Testis (tissue), 2 donors: ENCODE results near the gene SLC22A16.

Experiments used
- POLR2A ChIP-seq: fragments of 450-650 bp; IDR thresholded peaks from one replicate; pipeline ENCODE4 v1.6.1; 2017; ENCODE audit warnings: antibody characterized with exemption, mild to moderate bottlenecking, moderate library complexity
- TF ChIP-seq, protein P1 (sequence below), 3 experiments: fragments of 450-650 bp in 2 of 3; fragments of 200-600 bp in 1 of 3; sonication (generic) in 1 of 3; IDR thresholded peaks; one replicate each; pipeline ENCODE4 v1.5.1; 2016 to 2019; ENCODE audit warnings: antibody characterized with exemption in 3 of 3, mild to moderate bottlenecking in 2 of 3, moderate library complexity in 1 of 3

DNA sequence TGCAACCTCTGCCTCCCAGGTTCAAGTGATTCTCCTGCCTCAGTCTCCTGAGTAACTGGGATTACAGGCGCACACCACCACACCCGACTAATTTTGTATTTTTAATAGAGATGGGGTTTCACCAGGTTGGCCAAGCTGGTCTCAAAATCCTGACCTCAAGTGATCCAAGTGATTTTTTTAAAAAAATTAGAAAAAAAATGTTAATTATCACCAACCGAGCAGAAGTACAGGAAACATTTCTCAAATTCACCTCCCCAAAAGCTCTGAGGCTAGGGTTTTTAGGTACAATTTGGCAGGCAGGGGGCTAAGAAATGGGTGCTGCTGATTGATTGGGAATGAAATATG lies 14.9 kb upstream of the SLC22A16 start:
- no peak for TF ChIP-seq POLR2A
- TF ChIP-seq, protein P1, sequence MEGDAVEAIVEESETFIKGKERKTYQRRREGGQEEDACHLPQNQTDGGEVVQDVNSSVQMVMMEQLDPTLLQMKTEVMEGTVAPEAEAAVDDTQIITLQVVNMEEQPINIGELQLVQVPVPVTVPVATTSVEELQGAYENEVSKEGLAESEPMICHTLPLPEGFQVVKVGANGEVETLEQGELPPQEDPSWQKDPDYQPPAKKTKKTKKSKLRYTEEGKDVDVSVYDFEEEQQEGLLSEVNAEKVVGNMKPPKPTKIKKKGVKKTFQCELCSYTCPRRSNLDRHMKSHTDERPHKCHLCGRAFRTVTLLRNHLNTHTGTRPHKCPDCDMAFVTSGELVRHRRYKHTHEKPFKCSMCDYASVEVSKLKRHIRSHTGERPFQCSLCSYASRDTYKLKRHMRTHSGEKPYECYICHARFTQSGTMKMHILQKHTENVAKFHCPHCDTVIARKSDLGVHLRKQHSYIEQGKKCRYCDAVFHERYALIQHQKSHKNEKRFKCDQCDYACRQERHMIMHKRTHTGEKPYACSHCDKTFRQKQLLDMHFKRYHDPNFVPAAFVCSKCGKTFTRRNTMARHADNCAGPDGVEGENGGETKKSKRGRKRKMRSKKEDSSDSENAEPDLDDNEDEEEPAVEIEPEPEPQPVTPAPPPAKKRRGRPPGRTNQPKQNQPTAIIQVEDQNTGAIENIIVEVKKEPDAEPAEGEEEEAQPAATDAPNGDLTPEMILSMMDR (IDR thresholded peaks at IDR 0.05): no peak
